Sigmoid colon (tissue), 7 donors: ENCODE measurements around the gene RHEX. TPM values are rescaled to one million over a fixed set of nuclear protein-coding genes. Genes with fewer than 3 reads are reported as not detected.

Source experiments
- DNase-seq: peaks from one replicate; pipeline ENCODE4 v3.0.0-alpha.2; 2019
- H3K27ac ChIP-seq, 4 donors: fragments of 200-600 bp; sonication (generic); one replicate each; pipeline ENCODE4 v1.5.1; 2016 to 2019; ENCODE audit warnings: mild to moderate bottlenecking in 1 of 4
- H3K27me3 ChIP-seq, 3 donors: fragments of 200-600 bp; sonication (generic); one replicate each; pipeline ENCODE4 v1.5.1; 2019; ENCODE audit warnings: mild to moderate bottlenecking in 1 of 3
- H3K36me3 ChIP-seq, 4 donors: fragments of 200-600 bp; sonication (generic); one replicate each; pipeline ENCODE4 v1.5.1; 2016 to 2019
- H3K4me1 ChIP-seq, 4 donors: fragments of 200-600 bp; sonication (generic); one replicate each; pipeline ENCODE4 v1.5.1; 2017 to 2019
- H3K4me3 ChIP-seq, 4 donors: fragments of 200-600 bp; sonication (generic); one replicate each; pipeline ENCODE4 v1.5.1; 2017 to 2019; ENCODE audit warnings: mild to moderate bottlenecking in 2 of 4, moderate library complexity in 1 of 4
- H3K9me3 ChIP-seq, 4 donors: fragments of 200-600 bp in 3 of 4; sonication (generic) in 3 of 4; one replicate each; pipeline versions ENCODE4 v1.5.1 to v1.6.1; 2013 to 2019
- EP300 ChIP-seq, 4 donors: sonication (generic); formaldehyde crosslinking; IDR thresholded peaks; one replicate each; pipeline ENCODE4 v1.6.1; 2017; ENCODE audit warnings: antibody characterized with exemption in 4 of 4
- POLR2A ChIP-seq, 2 donors: fragments of 450-650 bp; IDR thresholded peaks; one replicate each; pipeline ENCODE4 v1.6.1; 2016; ENCODE audit warnings: antibody characterized with exemption in 2 of 2, mild to moderate bottlenecking in 2 of 2, moderate library complexity in 2 of 2
- POLR2AphosphoS5 ChIP-seq, 4 donors: sonication (generic); formaldehyde crosslinking; IDR thresholded peaks; one replicate each; pipeline ENCODE4 v1.6.1; 2017; ENCODE audit warnings: antibody characterized with exemption in 4 of 4
- WGBS, 2 donors: extraction: QIAGEN DNeasy Blood & Tissue Kit; methylation state at CpG; one replicate each; pipeline ENCODE4 v1.1.7; 2013; 5-methylcytosine and 5-hydroxymethylcytosine counted together
- intact Hi-C: fragments of 100-400 bp; cut with DNase I; formaldehyde crosslinking; loops from one replicate; pipeline ENCODE4 v1.15.1; 2023
- polyA plus RNA-seq, 3 donors: library from polyadenylated mRNA; stranded (reverse); fragments of 200-250 nt; gene quantifications; one replicate each; pipeline ENCODE4 v1.2.3, GENCODE V29; 2013
- total RNA-seq, 4 donors: library from RNA; depleted of rRNA; stranded (reverse); fragments of >200 nt; gene quantifications; one replicate each; pipeline ENCODE4 v1.1.0, GENCODE V29; 2016
- TF ChIP-seq, protein P1 (sequence below), 4 experiments: fragments of 450-650 bp in 3 of 4; fragments of 200-600 bp in 1 of 4; IDR thresholded peaks; one replicate each; pipeline ENCODE4 v1.5.1; 2016 to 2019; ENCODE audit warnings: antibody characterized with exemption in 4 of 4, mild to moderate bottlenecking in 3 of 4, moderate library complexity in 2 of 4
- donor health status: healthy with polysubstance abuse.
- donor health status: Bipolar disorder and iron deficiency.
- donor health status: healthy.

Gene RHEX
- total and polyA plus RNA-seq, 7 donors = 0.54 to 3.6 (median 2.4) TPM; not detected in 4

DNA sequence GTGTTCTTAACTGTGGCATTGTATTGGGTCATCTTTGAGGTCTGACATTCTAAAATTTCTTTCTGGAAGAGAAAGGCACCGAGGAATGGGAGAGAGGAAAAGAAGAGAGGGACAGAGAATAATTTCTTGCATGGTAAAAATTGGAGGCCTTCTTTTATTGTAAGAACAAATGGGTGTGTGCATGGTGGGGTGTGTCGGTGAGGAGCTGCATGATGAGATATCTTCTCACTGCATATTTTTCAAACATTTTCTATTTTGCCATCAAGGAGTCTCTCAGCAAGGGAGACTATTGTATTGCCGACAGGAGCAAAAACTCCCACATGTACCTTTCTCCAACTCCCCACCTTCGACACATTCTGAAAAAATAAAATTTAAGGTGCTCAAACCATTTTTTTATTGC lies 22.8 kb upstream of the RHEX start:
- 58 to 74% methylated on average over 4 of the region's 4 CpGs for WGBS, 2 donors
- Histone ChIP-seq H3K9me3 (no peaks in the 10 kb centered on the region), H3K4me1 (peaks cover 0 to under 1% (median 0%) of the 10 kb centered on the region in 4 donors), H3K4me3 (no peak overlapping the region), H3K27me3 (peaks cover 0 to 5% (median 0%) of the 10 kb centered on the region in 3 donors), H3K36me3 (no peaks in the 10 kb centered on the region), H3K27ac (no peak overlapping the region)
- intact Hi-C loops = loop anchor here (1.0 kb wide), 1 partner anchor 76 kb away; no protein-coding TSS in a partner anchor
- DNase-seq = no peak
- TF ChIP-seq, protein P1, sequence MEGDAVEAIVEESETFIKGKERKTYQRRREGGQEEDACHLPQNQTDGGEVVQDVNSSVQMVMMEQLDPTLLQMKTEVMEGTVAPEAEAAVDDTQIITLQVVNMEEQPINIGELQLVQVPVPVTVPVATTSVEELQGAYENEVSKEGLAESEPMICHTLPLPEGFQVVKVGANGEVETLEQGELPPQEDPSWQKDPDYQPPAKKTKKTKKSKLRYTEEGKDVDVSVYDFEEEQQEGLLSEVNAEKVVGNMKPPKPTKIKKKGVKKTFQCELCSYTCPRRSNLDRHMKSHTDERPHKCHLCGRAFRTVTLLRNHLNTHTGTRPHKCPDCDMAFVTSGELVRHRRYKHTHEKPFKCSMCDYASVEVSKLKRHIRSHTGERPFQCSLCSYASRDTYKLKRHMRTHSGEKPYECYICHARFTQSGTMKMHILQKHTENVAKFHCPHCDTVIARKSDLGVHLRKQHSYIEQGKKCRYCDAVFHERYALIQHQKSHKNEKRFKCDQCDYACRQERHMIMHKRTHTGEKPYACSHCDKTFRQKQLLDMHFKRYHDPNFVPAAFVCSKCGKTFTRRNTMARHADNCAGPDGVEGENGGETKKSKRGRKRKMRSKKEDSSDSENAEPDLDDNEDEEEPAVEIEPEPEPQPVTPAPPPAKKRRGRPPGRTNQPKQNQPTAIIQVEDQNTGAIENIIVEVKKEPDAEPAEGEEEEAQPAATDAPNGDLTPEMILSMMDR (IDR thresholded peaks at IDR 0.05) = no peak
- no peak for TF ChIP-seq POLR2AphosphoS5 (IDR thresholded peaks at IDR 0.05)
- no peak for TF ChIP-seq POLR2A (IDR thresholded peaks at IDR 0.05)
- no peak for TF ChIP-seq EP300 (IDR thresholded peaks at IDR 0.05)

DNA sequence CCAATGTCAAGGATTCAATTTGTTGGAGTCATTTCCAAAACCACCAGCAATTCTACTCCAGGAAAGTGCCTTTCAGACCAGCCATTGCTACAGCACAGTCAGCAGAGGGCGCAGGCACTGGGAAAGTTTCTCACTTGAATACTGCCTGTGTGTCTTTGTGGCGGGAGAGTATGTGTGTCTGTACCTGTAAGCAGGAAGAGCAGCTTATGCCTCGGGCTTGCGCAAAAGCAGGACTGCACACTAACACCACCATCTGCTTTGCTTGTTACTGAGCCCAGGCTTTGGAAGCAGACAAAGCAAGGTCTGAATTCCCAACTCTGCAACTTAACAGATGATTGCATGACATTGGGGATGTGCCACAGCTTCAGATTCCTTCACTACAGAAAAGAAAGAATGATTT lies 22.3 kb upstream of the RHEX start:
- TF ChIP-seq, protein P1 (IDR thresholded peaks at IDR 0.05) = peak in 3 of 4 experiments; percentile 54 to 62 (median 57)
- no peak for TF ChIP-seq POLR2A (IDR thresholded peaks at IDR 0.05)
- Histone ChIP-seq H3K9me3 (no peaks in the 10 kb centered on the region), H3K4me1 (no peaks in the 10 kb centered on the region), H3K4me3 (no peak overlapping the region), H3K27ac (no peak overlapping the region), H3K36me3 (no peaks in the 10 kb centered on the region), H3K27me3 (peaks cover 0 to 5% (median 0%) of the 10 kb centered on the region in 3 donors)
- intact Hi-C loops = loop anchor here (1.0 kb wide), 1 partner anchor 76 kb away; no protein-coding TSS in a partner anchor
- DNase-seq = peak; percentile 73
- WGBS, 2 donors = 3 to 7% methylated on average over 4 of the region's 4 CpGs

DNA sequence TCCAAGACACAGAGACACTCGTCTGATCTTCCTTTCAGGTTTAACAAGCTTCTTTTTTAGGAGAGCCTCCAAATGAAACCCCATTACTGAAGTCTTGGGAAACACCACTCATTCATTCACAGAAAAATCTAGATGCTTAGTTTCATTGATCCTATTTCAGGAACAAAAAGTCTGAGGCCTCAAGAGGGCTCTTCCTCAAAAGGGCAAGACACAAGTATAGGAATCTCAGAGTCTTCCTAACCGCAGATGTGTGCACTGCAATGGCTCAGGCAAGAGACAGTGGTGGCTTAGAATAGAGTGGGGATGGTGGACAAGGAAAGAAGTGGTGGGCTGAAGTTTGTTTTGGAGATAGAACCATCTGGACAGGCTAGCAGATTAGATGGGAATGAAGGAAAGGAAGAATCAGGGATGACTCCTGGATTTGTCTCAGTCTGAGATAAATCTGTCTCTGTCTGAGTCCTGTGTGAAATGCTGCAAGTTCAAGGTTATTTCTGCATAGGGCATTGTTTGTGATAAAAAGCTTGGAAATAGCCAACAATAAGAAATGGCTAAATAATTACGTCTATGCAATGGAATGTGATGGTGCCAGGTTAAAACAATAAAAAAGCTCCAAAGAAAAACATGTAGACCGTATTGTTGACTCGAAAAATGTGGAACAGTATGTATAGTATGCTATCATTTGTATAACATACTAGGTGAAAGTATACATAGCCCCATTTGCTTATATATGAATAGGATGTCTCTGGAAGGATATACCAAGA lies 20.4 kb upstream of the RHEX start:
- Histone ChIP-seq H3K4me1 (no peaks in the 10 kb centered on the region), H3K27me3 (peaks cover 0 to 12% (median 0%) of the 10 kb centered on the region in 3 donors), H3K27ac (no peak overlapping the region), H3K36me3 (no peaks in the 10 kb centered on the region), H3K9me3 (no peaks in the 10 kb centered on the region), H3K4me3 (no peak overlapping the region)
- intact Hi-C loops = no loop called here
- TF ChIP-seq EP300 (IDR thresholded peaks at IDR 0.05) (no peak), POLR2A (IDR thresholded peaks at IDR 0.05) (no peak), POLR2AphosphoS5 (IDR thresholded peaks at IDR 0.05) (no peak)
- TF ChIP-seq, protein P1 (IDR thresholded peaks at IDR 0.05) = no peak
- no peak for DNase-seq
- 87 to 89% methylated on average over 5 of the region's 5 CpGs for WGBS, 2 donors

DNA sequence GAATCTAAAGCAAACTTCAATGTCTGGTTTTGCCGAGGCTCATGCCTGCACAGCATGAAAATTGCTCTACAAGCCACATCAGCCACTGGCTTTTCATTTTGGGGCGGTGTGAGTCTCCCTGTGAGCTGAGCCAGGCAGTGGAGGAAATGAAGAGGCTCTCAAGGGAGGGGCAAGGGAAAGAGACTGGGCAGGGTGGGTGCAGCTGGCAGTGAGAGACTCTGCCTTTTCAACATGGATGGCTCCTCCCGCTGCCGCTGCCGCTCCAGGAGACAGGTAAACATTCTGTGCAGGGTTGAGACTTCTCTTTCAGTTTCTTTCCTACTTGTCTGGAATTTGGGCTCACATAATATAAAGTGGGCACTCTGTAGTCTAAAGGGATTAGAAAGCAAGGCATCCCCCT lies 17.9 kb upstream of the RHEX start:
- Histone ChIP-seq H3K4me3 (no peak overlapping the region), H3K27me3 (peaks cover 0 to 21% (median 0%) of the 10 kb centered on the region in 3 donors), H3K4me1 (no peaks in the 10 kb centered on the region), H3K27ac (no peak overlapping the region), H3K9me3 (peaks cover 0 to 3% (median 0%) of the 10 kb centered on the region in 4 donors), H3K36me3 (no peaks in the 10 kb centered on the region)
- no peak for DNase-seq
- TF ChIP-seq EP300 (IDR thresholded peaks at IDR 0.05) = no peak
- TF ChIP-seq, protein P1 (IDR thresholded peaks at IDR 0.05) = no peak
- intact Hi-C loops = no loop called here
- WGBS, 2 donors = 11 to 19% methylated on average over 5 of the region's 5 CpGs
